Inflammatory macrophage treated with lipopolysaccharide for 4 hours (primary cell): ENCODE data around the gene OR6M1.

Experiments used
- DNase-seq: peaks from one replicate; pipeline ENCODE4 v3.0.0-alpha.2; 2020

The OR6M1 gene, protein sequence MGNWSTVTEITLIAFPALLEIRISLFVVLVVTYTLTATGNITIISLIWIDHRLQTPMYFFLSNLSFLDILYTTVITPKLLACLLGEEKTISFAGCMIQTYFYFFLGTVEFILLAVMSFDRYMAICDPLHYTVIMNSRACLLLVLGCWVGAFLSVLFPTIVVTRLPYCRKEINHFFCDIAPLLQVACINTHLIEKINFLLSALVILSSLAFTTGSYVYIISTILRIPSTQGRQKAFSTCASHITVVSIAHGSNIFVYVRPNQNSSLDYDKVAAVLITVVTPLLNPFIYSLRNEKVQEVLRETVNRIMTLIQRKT

DNA sequence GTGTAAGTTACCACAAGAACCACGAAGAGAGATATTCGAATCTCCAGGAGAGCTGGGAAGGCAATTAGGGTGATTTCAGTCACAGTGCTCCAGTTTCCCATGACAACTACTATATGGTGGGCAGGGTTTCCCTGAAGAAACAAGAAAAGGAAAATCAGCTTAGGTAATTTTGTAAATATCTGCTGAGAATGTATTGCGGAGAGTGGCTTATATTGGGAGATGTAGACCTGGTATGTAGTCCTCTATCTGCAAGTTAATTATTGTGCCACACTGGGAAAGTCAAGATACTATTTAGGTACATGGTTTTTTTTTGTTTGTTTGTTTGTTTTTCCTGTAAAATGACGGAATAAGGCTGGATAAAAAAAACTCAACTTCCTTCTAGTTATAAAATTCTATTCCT, at the start of gene OR6M1:
OR6M1 (minus strand) TSS at position 101 of the 400 bp plus-strand sequence; CDS start at position 101, 0 bp downstream.
- DNase-seq = no peak

DNA sequence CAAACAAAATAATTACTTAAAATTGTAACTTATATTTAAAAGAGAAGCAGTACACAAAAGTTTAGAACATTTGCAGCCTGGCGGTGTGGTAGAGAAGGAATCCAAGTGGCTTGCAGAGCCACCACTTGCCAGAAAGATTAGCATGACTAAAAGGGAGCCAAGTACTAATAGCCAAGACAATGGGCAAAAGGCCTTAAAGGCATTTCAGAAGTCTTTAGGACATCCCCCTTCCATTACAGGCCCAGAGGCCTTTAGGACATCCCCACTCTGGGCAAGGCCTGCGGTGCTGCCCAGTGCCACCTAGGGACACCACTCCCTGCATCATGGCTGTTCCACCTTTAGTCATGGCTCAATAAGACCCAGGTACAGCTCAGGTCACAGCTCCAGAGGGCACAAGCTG, 46.9 kb upstream of the OR6M1 start:
- no peak for DNase-seq

DNA sequence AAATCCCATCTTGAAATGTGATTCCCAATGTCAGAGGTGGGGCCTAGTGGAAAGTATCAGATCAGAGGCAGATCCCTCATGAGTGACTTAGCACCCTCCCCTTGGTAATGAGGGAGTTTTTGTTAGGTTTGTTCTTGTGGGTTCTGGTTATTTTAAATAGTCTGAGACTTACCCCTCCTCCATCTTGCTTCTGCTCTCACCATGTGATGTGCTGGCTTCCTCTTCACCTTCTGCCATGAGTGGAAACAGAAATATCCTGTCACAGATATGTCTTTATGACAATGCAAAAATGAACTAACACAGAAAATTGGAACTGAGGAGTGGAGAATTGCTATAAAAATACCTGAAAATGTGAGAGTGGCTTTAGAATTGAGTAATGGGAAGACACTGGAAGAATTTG, 46.2 kb upstream of the OR6M1 start:
- DNase-seq = no peak

DNA sequence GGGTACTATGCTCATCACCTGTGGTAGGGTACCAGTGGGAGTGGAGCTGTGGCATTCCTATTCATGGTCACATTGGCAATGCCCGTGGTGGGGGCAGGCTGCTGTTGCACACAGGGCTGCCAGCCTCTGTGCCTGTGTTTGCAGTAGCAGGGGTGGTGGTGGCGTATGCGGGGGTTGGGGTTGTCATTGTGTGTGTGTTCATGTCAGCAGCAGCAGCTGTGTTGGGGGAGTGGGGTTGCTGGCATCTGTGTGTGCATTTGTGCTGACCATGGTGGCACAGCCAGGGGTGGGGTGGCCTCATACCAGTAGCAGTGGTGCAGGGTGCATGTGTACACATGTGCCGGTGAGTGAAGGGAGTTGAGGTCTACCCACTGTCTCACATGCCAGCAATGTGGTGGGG, 45.0 kb upstream of the OR6M1 start:
- no peak for DNase-seq

DNA sequence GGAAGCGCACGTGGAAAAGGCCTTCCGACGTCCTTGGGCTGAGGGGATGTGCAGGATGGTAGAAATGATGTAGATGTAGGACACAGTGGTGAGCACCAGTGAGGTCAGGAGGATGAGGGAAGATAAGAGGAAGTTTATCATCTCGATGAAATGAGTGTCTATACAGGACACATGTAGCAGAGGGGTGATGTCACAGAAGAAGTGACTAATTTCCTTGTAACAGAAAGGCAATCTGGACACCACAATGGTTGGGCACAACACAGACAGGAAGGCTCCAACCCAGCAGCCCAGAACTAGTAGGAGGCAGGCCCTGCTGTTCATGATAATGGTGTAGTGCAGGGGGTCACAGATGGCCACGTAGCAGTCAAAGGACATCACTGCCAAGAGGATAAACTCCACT, 35.0 kb upstream of the OR6M1 start:
- no peak for DNase-seq

DNA sequence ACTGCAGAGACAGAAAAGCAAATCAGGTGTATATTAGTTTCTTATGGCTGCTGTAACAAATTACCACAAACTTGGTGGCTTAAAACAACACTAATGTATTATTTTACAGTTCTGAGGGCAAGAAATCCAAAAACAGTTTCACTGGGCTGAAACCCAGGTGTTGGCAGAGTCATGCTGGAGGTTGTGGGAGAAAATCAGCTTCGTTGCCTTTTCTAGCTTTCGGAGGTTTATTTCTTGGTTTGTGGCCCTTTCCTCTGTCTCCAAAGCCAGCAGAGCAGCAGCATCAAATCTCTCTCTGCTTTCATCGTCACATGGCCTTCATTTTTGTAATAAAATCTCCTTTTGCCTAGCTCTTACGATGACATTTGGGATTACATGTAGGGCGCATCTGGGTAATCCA, 33.0 kb upstream of the OR6M1 start:
- no peak for DNase-seq

DNA sequence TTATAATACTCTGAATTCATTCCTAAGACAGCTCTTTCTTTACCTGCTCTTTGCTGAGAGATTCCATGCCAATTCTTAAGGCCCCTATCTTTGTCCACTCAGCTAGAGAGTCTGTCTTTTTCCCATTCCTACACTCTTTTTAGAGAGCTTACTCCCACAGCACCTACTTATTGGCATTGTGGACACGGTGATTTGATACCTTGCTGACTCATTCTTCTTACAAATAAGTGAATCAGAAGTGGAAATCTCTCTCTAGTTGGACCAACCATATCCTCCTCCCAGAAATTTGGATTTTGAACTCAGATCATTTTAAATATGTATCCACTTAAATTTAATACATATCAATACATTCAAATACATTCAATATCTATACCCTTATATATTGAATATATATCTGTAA, 32.5 kb upstream of the OR6M1 start:
- DNase-seq = no peak

DNA sequence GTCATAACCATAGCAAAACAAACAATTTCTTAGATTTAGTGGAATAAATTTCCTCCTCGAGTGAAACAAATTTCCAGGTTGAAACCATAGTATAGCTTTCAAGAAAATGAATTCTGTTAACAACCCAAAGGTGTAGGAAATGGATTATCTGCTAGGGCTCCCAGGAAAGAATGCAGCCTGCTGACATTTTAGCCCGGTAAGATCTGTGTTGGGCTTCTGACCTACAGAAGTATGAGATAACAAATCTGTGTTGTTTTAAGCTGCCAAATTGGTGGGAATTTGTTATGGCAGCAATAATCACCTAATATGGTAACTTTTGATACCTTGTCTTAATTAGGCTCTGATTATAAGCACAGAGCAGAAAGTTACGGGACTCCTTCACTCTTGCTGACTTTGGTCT, 32.0 kb upstream of the OR6M1 start:
- no peak for DNase-seq

DNA sequence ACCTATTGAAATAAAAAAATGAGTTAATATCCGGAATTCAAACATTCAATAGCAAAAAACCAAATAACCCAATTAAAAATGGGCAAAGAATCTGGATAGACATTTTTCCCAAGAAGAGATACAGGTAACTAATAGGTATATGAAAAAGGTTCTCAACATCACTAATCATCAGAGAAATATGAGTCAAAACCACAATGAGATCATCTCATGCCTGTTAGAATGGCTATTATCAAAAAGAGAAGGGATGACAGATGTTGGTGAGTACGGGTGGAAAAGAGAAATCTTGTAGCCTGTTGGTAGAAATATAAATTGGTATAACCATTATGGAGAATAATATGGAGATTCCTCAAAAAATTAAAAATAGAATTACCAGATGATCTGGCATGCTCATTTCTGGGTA, 26.9 kb upstream of the OR6M1 start:
- DNase-seq = no peak

DNA sequence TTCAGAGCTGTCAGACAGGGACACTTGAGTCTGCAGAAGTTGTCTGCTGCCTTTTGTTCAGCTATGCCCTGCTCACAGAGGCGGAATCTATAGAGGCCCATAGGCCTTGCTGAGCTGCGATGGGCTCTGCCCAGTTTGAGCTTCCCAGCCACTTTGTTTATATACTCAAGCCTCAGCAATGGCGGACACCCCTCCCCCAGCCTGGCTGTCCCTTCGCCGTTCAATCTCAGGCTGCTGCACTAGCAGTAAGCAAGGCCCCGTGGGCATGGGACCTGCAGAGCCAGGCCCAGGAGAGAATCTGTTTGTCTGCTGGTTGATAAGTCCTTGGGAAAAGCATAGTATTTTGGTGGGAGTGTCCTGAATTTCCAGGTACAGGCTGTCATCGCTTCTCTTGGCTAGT, 23.6 kb upstream of the OR6M1 start:
- no peak for DNase-seq

DNA sequence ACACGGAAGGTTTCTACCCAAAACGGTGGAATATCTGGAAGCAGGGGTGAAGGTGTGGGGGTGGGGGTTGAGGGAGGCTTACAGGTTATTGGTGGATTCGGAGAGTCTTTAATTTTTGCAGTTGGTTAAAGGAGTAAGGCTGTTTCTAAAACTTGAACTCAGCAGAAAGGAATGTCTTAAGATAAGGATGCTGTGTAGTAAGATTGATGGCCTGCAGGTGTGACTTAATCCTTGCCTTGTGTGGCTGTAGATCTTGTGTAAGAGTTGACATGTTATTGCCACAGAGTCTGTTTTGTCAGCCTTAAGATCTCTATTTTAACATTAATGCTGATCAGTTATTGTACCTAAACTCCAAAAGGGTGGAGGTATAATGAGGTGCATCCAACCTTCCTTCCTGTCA, 16.4 kb upstream of the OR6M1 start:
- no peak for DNase-seq

DNA sequence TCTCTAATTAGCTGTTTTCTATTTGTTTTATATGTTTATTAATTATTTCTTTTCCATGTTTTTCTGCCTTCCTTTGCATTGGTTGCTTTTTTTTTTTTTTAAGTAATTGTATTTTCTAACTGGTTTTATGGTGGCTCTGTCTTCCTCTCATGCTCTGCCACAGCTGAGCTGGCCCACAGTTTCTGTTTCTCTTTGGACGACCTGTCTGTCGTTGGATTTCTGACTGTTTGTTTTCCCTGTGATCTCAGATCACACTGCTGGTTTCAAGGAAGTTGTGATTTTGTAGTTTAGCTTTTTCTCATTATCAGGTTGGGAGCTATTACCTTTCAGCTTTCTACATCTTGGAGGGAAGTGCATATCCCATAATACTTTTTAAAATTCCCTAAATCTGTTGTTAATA, 15.9 kb upstream of the OR6M1 start:
- DNase-seq = no peak

DNA sequence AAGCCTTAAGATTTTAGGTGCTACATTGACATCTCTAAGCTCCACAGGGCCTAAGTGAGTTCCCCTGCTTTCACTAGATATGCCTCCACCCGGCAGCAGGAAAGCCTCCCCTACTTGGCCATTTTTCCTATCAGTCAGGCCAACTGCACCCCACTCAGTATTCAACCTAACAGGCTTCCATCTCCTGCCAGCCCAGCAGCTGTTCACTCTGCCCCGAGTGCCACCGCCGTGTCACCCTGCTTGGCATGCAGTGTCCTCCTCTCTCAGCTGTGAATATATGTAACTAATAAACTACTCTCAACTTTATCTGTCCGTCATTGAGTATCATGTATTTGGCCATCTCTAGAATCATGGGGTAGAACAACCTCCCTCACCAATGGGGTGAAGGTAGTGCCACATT, 9.0 kb upstream of the OR6M1 start:
- DNase-seq = no peak

DNA sequence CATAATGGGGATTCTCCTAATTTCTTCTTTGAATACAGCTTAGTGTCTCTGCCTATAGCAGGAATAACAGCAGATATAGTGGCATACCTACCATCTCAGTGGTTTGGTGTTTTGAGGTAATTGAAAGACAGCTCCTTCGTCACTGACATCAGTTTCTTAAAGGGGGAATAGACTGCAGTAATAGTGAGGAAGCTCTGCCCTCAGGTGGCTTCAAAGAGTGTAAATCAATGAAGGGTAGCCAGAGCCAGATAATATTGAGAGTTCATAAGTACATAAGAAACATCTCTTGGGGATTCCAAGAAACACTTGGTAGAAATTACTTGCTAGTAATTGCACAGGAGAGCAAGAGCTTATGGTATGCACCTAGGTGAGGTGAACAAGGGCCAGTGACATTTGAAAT, 4.4 kb downstream of the OR6M1 start:
- DNase-seq = no peak

DNA sequence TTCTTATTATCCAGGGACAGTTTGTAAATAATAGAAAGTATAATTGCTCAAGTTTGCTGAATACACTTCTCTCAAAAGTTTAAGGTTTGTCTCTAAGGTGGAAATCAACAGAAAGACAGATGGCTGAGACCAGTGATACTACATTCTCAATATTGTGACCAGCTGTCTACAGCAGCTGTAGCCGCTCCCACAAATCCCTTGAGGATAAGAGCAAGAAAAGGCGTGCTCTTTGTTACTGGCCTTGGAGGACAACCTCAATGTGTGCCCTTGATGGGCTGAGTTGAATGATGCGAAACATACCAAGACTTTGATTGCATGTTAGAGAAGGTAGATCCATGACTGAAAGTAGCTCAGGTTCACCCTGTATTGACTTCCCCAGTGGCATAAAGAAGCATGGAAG, 6.1 kb downstream of the OR6M1 start:
- DNase-seq = no peak

DNA sequence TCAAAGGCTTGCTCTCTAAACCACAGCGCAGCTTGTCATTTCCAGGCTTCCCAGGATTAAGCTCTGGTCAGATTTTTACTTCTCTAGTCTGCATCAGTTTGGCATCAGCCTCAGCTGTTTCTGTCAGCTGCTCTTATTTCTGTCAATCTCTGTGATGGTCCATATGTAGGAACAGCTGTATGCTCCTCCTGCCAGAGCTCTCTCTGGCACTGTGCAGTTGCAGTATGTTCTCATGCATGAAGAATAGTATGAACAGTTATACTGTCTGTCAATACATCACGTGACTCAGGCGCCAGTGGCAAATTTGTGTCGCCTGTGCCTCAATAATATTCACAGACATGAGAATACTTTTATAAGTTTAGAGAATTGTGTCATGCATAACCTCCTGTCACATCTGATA, 6.7 kb downstream of the OR6M1 start:
- no peak for DNase-seq

DNA sequence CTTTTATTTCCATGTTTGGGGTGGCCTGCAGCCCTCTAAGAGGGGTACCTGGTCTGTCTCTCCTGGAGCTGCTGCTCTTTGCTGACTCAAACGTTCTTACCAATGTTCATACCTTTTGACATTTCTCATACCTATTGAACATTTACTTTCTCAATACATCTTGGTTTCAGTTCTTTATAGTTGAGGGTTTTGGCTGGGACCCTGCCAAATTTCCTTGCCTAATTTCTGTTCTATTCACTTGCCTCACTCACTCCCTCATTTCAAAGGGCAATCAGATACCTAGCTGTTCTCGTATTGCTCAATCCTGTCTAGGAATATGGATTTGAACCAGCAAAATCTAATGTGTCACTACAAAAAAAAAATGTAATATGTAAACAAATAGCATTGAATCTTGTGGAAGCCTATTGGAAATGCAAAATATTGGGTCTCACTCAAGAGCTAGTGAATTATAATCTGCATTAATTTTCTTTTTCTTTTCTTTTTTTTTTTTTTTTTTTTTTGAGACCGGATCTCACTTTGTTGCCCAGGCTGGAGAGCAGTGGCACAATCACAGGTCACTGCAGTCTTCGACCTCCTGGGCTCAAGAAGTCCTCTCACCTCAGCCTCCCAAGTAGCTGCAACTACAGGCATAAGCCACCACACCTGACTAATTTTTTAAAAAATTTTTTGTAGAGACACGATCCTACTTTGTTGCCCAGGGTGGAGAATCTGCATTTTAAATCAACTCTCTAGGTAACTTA, 7.5 kb downstream of the OR6M1 start:
- no peak for DNase-seq

DNA sequence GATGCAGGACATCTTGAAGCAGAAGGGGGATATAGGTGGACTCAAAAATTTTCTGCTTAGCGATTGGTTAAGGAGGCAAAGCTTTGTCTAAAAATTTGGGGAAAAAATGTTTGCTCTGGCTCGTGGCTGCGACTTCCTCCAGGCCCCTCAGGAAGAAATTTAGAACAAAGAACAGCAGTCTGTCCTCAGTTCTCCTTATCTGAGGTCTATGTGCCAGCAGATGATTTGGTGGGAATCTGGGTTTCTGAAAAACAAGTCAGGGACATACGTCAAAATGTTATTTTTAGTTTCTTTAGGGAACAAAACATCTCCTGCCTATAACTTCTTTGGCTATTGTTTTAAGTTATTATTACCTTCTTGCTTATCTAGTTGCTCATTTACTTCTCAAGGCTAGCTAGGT, 8.1 kb downstream of the OR6M1 start:
- DNase-seq = no peak

DNA sequence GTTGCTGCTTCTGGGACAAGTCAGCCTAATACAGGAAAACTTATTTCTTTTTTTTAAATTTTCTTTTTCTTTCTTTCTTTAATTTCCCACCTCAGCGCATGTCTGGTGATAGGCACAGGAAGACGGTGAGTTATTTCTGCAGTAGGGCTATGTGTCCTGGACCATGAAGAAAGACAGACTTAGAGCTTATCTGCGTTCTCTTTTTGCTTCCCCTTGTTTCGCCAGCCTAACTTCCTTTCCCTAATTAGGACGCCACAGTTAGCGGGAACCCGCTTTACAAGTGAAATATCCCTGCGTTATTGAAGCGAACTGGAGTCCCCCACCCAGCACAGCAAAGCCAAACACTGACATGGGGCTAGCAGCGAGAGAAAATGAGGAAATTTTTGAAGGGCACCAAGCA, 8.6 kb downstream of the OR6M1 start:
- no peak for DNase-seq

DNA sequence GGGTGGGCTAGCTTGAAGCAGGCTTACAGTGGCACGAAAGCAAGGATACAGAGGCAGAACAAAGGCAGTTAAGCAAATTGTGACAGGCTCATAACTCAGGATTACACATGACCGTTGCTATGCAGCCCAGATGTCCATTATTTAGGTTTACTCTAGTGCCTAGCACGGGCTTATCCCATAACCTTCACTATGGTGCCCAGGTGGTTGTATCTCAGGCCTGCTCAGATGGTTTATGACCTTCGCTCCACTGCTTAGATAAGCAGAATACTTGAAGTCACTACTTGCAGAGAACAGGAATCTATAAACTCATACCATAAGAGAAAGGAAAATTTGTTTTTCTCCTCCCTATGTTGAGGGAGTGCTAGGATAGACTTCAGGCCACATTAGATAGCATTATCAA, 9.0 kb downstream of the OR6M1 start:
- no peak for DNase-seq

DNA sequence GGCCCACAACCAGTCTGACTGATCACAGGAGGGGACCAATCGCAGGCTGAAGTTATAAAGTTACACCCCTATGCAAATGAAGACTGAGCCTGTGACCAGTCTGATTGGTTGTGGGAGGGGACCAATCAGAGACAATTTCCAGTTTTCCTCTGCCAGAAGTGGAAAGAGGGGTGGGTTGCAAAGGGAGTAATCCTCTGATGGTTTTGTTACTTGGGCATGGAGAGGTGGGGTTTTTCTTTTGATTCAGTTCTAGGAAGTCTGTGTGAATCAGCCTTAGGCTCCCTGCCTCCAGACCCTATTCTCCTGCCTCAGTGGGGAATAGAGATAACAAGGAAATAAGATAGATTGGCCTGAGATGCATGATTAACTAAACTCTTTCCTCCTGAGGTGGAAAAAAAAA, 9.9 kb downstream of the OR6M1 start:
- DNase-seq = no peak

DNA sequence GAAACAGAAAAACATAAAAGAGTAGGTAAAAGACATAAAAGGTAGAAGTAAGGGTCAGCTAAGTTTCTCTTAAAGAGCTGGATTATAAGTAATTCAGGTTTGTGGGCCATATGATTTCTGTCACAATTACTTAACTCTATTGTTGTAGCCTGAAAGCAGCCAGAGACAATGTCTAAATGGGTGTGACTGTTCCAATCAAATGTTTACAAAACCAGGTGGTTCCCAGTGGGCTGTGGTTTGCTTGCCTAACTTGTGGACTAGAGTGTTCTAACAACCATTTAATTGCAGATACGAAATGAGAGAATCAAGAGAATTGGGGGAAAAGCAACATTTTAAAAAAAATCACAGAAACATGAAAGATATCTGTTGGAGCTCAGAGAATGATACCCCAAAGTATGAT, 22.6 kb downstream of the OR6M1 start:
- no peak for DNase-seq

DNA sequence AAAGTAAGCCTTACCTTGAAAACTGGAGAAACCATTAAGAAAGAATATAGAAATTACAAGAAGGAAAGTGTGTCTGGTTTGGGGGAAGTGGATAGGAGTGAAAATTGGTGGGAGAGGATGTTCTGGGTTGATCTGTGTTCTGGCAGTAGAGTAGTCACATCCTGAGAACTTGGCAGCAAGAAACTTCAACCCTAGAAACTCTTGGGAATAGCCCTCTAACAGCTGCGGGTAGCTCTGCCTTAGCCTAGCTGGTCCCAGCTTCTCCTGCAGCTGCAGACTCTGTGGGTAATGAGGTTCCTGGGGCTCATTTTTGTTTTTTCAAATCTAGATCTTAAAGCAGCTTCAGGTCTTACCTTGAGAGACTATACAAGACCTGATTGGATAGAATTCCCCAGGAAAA, 27.6 kb downstream of the OR6M1 start:
- DNase-seq = no peak

DNA sequence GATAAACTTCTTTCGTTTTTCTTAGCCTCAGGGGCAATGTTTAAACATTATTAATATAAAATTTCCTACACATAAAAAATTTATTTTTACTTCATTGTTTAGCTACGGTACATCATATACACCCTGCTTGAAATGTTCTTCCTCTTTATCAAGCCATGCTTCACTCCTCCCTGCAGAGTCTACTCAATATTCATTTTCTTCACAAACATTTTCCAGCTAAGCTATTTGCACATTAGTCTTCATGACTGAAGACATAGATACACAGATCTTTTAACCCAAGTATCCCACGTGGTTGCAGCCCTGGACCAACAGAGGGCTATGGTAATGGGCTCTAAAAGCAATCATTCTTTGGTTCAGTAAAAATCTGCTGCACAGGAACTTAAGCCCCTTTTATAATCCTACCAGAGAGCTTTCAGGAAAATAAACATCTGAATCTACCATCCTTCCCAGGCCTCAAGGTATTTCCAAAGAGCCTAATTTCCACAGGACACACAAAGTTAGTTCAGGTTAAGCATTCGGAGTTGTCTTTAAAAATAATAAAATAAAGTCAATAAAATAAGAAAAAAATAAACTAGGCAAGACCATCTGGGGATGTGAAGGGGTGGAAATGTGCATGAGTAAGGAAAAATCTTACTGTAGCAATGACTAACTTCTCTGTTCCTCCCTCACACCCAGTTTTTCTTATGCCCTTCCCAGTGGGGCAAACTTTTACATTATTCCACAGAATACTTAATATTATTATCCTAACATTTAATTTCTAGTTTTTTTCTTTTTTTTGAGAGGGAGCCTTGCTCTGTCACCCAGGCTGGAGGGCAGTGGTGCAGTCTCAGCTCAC, 30.2 kb downstream of the OR6M1 start:
- no peak for DNase-seq
